HEK293 (cell line): ENCODE measurements around the gene TMEM164.

Experiments used
- CTCF ChIA-PET: fragments of 350-600 bp; formaldehyde crosslinking; extraction: SDS; loops from one replicate; lab custom pipeline; 2021; ENCODE audit warnings: antibody characterized with exemption; lab: Yijun Ruan, JAX
- POLR2A ChIA-PET: fragments of 300-600 bp; formaldehyde crosslinking; extraction: SDS; loops from one replicate; lab custom pipeline; 2020; ENCODE audit warnings: antibody characterized with exemption, inconsistent platforms; lab: Yijun Ruan, JAX
- H3K27ac ChIP-seq: fragments of 200-500 bp; sonication (Bioruptor generic); 2 replicates; pipeline ENCODE4 v1.5.1; 2014; ENCODE audit warnings: low read depth, low read length, control low read depth, inconsistent platforms; ENCODE audit errors: extremely low read depth
- H3K36me3 ChIP-seq, 2 experiments: fragments of 200-500 bp in 1 of 2; sonication (Bioruptor generic) in 1 of 2; 1 replicate in 1 of 2; 2 replicates in 1 of 2; pipeline ENCODE4 v1.5.1; 2014 to 2017; ENCODE audit warnings: inconsistent platforms in 2 of 2, low read length in 2 of 2; ENCODE audit not compliant: control insufficient read depth in 2 of 2, insufficient read depth in 1 of 2
- H3K4me1 ChIP-seq: fragments of 200-500 bp; sonication (Bioruptor generic); 2 replicates; pipeline ENCODE4 v1.5.1; 2014; ENCODE audit warnings: mild to moderate bottlenecking, low read length, inconsistent platforms; ENCODE audit not compliant: control insufficient read depth, insufficient read depth
- H3K4me3 ChIP-seq: 2 replicates; pipeline ENCODE4 v1.5.1; 2011; ENCODE audit warnings: low read depth, mild to moderate bottlenecking, control low read depth, low read length, moderate library complexity
- H3K9me3 ChIP-seq: fragments of 200-500 bp; sonication (Bioruptor generic); 2 replicates; pipeline ENCODE4 v1.5.1; 2014; ENCODE audit warnings: low read depth, low read length, inconsistent platforms; ENCODE audit not compliant: control insufficient read depth, insufficient read depth
- HOXC10 ChIP-seq: sonication (generic); formaldehyde crosslinking; IDR thresholded peaks from 2 replicates; pipeline ENCODE4 v1.8.1; 2023; ENCODE audit warnings: mild to moderate bottlenecking, missing genetic modification reagents
- SP3 ChIP-seq: fragments of 450-650 bp; formaldehyde crosslinking; IDR thresholded peaks from 2 replicates; pipeline ENCODE4 v1.5.1; 2016; ENCODE audit warnings: missing biosample characterization, missing genetic modification characterization
- ZFHX2 ChIP-seq: fragments of 450-650 bp; formaldehyde crosslinking; conservative IDR thresholded peaks from 2 replicates; pipeline ENCODE4 v1.5.1; 2016; ENCODE audit warnings: missing biosample characterization, missing genetic modification characterization
- ZNF521 ChIP-seq: fragments of 450-650 bp; formaldehyde crosslinking; IDR thresholded peaks from 2 replicates; pipeline ENCODE4 v1.5.1; 2017; ENCODE audit warnings: missing biosample characterization, mild to moderate bottlenecking, missing genetic modification characterization
- ZNF529 ChIP-seq: fragments of 450-650 bp; formaldehyde crosslinking; IDR thresholded peaks from 2 replicates; pipeline ENCODE4 v1.5.1; 2017; ENCODE audit warnings: missing genetic modification characterization, missing biosample characterization; ENCODE audit not compliant: insufficient replicate concordance
- ZNF555 ChIP-seq: fragments of 450-650 bp; formaldehyde crosslinking; conservative IDR thresholded peaks from 2 replicates; pipeline ENCODE4 v1.5.1; 2017; ENCODE audit warnings: missing biosample characterization, mild to moderate bottlenecking, missing genetic modification characterization, inconsistent platforms
- ZNF558 ChIP-seq: fragments of 450-650 bp; formaldehyde crosslinking; IDR thresholded peaks from 2 replicates; pipeline ENCODE4 v1.5.1; 2016; ENCODE audit warnings: missing biosample characterization, missing genetic modification characterization
- ZNF664 ChIP-seq: fragments of 450-650 bp; formaldehyde crosslinking; IDR thresholded peaks from 2 replicates; pipeline ENCODE4 v1.5.1; 2016; ENCODE audit warnings: missing biosample characterization, missing genetic modification characterization
- ZNF747 ChIP-seq: fragments of 450-650 bp; formaldehyde crosslinking; IDR thresholded peaks from 2 replicates; pipeline ENCODE4 v1.5.1; 2016; ENCODE audit warnings: missing biosample characterization, missing genetic modification characterization
- ZNF843 ChIP-seq: fragments of 450-650 bp; formaldehyde crosslinking; IDR thresholded peaks from 2 replicates; pipeline ENCODE4 v1.5.1; 2016; ENCODE audit warnings: missing biosample characterization, missing genetic modification characterization
- TF ChIP-seq, protein P1 (sequence below): fragments of 450-650 bp; formaldehyde crosslinking; IDR thresholded peaks from 2 replicates; pipeline ENCODE4 v1.5.1; 2016; ENCODE audit warnings: missing biosample characterization, missing genetic modification characterization
- TF ChIP-seq, protein P2 (sequence below): fragments of 450-650 bp; formaldehyde crosslinking; conservative IDR thresholded peaks from 2 replicates; pipeline ENCODE4 v1.5.1; 2016; ENCODE audit warnings: low read depth, missing biosample characterization, missing genetic modification characterization
- TF ChIP-seq, protein P3 (sequence below): fragments of 450-650 bp; formaldehyde crosslinking; IDR thresholded peaks from 2 replicates; pipeline ENCODE4 v1.5.1; 2016; ENCODE audit warnings: missing biosample characterization, missing genetic modification characterization
- TF ChIP-seq, protein P4 (sequence below): fragments of 450-650 bp; formaldehyde crosslinking; IDR thresholded peaks from 2 replicates; pipeline ENCODE4 v1.5.1; 2017; ENCODE audit warnings: missing biosample characterization, missing genetic modification characterization
- TF ChIP-seq, protein P5 (sequence below): fragments of 450-650 bp; formaldehyde crosslinking; IDR thresholded peaks from 2 replicates; pipeline ENCODE4 v1.5.1; 2016; ENCODE audit warnings: missing biosample characterization, missing genetic modification characterization, borderline replicate concordance
- TF ChIP-seq, protein P6 (sequence below): fragments of 450-650 bp; formaldehyde crosslinking; IDR thresholded peaks from 2 replicates; pipeline ENCODE4 v1.5.1; 2017; ENCODE audit warnings: missing biosample characterization, missing genetic modification characterization
- TF ChIP-seq, protein P7 (sequence below): fragments of 450-650 bp; formaldehyde crosslinking; IDR thresholded peaks from 2 replicates; pipeline ENCODE4; 2016; ENCODE audit warnings: missing biosample characterization, missing genetic modification characterization
- TF ChIP-seq, protein P8 (sequence below): fragments of 450-650 bp; formaldehyde crosslinking; IDR thresholded peaks from 2 replicates; pipeline ENCODE4 v1.5.1; 2016; ENCODE audit warnings: missing biosample characterization, missing genetic modification characterization

Gene TMEM164

DNA sequence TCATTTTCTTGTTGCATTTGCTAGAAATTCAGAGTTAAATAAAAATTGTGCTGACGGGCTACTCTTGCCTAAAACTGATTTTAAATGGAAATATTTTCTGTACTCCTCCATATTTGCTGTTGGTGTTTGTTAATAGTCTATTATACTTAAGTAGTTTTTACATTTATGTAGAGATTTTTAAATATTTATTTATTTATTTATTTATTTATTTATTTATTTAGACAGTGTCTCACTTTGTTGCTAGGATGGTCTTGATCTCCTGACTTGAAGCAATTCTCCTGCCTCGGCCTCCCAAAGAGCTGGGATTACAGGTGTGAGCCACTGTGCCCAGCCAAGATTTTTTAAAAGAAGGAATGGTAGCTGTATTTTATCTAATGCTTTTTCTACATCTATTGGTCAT lies 68.1 kb downstream of the TMEM164 start (continued):
- TF ChIP-seq, protein P1, sequence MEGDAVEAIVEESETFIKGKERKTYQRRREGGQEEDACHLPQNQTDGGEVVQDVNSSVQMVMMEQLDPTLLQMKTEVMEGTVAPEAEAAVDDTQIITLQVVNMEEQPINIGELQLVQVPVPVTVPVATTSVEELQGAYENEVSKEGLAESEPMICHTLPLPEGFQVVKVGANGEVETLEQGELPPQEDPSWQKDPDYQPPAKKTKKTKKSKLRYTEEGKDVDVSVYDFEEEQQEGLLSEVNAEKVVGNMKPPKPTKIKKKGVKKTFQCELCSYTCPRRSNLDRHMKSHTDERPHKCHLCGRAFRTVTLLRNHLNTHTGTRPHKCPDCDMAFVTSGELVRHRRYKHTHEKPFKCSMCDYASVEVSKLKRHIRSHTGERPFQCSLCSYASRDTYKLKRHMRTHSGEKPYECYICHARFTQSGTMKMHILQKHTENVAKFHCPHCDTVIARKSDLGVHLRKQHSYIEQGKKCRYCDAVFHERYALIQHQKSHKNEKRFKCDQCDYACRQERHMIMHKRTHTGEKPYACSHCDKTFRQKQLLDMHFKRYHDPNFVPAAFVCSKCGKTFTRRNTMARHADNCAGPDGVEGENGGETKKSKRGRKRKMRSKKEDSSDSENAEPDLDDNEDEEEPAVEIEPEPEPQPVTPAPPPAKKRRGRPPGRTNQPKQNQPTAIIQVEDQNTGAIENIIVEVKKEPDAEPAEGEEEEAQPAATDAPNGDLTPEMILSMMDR (tag by site-specific recombination), result no peak
- TF ChIP-seq ZNF555 (tag by site-specific recombination) (peak; percentile 88), HOXC10 (CRISPR knock-in tag) (no peak), ZNF529 (tag by site-specific recombination) (no peak), ZNF664 (tag by site-specific recombination) (0 out of 2 replicates have a peak, but pooled peaks have one; percentile 37), ZNF558 (0 out of 2 replicates have a peak, but pooled peaks have one; percentile 21)
- TF ChIP-seq, protein P2, sequence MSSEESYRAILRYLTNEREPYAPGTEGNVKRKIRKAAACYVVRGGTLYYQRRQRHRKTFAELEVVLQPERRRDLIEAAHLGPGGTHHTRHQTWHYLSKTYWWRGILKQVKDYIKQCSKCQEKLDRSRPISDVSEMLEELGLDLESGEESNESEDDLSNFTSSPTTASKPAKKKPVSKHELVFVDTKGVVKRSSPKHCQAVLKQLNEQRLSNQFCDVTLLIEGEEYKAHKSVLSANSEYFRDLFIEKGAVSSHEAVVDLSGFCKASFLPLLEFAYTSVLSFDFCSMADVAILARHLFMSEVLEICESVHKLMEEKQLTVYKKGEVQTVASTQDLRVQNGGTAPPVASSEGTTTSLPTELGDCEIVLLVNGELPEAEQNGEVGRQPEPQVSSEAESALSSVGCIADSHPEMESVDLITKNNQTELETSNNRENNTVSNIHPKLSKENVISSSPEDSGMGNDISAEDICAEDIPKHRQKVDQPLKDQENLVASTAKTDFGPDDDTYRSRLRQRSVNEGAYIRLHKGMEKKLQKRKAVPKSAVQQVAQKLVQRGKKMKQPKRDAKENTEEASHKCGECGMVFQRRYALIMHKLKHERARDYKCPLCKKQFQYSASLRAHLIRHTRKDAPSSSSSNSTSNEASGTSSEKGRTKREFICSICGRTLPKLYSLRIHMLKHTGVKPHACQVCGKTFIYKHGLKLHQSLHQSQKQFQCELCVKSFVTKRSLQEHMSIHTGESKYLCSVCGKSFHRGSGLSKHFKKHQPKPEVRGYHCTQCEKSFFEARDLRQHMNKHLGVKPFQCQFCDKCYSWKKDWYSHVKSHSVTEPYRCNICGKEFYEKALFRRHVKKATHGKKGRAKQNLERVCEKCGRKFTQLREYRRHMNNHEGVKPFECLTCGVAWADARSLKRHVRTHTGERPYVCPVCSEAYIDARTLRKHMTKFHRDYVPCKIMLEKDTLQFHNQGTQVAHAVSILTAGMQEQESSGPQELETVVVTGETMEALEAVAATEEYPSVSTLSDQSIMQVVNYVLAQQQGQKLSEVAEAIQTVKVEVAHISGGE, result peak; percentile 75
- TF ChIP-seq, protein P3, sequence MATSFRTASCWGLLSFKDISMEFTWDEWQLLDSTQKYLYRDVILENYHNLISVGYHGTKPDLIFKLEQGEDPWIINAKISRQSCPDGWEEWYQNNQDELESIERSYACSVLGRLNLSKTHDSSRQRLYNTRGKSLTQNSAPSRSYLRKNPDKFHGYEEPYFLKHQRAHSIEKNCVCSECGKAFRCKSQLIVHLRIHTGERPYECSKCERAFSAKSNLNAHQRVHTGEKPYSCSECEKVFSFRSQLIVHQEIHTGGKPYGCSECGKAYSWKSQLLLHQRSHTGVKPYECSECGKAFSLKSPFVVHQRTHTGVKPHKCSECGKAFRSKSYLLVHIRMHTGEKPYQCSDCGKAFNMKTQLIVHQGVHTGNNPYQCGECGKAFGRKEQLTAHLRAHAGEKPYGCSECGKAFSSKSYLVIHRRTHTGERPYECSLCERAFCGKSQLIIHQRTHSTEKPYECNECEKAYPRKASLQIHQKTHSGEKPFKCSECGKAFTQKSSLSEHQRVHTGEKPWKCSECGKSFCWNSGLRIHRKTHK (tag by site-specific recombination), result no peak

DNA sequence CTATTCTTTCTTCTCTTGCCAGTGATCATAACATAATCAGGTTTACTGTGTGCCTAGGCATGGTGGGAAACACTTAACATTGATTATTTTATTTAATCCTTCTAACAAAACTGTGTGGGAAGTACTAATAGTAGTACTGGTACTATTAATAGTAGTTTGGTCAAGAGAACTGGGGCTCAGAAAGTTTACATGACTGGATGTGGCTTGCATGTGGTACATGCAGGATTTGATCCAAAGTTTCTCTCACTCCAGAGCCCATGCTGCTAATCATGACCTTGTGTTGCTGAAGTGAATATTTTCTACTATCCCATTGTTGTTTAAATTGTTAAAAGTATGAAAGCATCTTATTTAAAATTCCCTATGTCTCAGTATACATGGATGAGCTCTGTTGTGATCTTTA lies 78.4 kb downstream of the TMEM164 start:
- H3K4me3 ChIP-seq, result no peak overlapping the region
- ChIA-PET POLR2A (no interaction called here), CTCF (no interaction called here)
- H3K4me1 ChIP-seq, result no peaks in the 10 kb centered on the region
- no peaks in the 10 kb centered on the region for H3K9me3 ChIP-seq
- no peaks in the 10 kb centered on the region for H3K36me3 ChIP-seq
- H3K27ac ChIP-seq, result no peak overlapping the region
- TF ChIP-seq, protein P4, sequence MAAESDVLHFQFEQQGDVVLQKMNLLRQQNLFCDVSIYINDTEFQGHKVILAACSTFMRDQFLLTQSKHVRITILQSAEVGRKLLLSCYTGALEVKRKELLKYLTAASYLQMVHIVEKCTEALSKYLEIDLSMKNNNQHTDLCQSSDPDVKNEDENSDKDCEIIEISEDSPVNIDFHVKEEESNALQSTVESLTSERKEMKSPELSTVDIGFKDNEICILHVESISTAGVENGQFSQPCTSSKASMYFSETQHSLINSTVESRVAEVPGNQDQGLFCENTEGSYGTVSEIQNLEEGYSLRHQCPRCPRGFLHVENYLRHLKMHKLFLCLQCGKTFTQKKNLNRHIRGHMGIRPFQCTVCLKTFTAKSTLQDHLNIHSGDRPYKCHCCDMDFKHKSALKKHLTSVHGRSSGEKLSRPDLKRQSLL (tag by site-specific recombination), result no peak
- TF ChIP-seq, protein P3 (tag by site-specific recombination), result no peak
- no peak for TF ChIP-seq ZNF529 (tag by site-specific recombination)
- no peak for TF ChIP-seq ZNF843
- TF ChIP-seq, protein P5, sequence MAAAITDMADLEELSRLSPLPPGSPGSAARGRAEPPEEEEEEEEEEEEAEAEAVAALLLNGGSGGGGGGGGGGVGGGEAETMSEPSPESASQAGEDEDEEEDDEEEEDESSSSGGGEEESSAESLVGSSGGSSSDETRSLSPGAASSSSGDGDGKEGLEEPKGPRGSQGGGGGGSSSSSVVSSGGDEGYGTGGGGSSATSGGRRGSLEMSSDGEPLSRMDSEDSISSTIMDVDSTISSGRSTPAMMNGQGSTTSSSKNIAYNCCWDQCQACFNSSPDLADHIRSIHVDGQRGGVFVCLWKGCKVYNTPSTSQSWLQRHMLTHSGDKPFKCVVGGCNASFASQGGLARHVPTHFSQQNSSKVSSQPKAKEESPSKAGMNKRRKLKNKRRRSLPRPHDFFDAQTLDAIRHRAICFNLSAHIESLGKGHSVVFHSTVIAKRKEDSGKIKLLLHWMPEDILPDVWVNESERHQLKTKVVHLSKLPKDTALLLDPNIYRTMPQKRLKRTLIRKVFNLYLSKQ (tag by site-specific recombination), result no peak
- no peak for TF ChIP-seq ZFHX2
- TF ChIP-seq, protein P6, sequence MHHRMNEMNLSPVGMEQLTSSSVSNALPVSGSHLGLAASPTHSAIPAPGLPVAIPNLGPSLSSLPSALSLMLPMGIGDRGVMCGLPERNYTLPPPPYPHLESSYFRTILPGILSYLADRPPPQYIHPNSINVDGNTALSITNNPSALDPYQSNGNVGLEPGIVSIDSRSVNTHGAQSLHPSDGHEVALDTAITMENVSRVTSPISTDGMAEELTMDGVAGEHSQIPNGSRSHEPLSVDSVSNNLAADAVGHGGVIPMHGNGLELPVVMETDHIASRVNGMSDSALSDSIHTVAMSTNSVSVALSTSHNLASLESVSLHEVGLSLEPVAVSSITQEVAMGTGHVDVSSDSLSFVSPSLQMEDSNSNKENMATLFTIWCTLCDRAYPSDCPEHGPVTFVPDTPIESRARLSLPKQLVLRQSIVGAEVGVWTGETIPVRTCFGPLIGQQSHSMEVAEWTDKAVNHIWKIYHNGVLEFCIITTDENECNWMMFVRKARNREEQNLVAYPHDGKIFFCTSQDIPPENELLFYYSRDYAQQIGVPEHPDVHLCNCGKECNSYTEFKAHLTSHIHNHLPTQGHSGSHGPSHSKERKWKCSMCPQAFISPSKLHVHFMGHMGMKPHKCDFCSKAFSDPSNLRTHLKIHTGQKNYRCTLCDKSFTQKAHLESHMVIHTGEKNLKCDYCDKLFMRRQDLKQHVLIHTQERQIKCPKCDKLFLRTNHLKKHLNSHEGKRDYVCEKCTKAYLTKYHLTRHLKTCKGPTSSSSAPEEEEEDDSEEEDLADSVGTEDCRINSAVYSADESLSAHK (tag by site-specific recombination), result no peak
- TF ChIP-seq, protein P7, sequence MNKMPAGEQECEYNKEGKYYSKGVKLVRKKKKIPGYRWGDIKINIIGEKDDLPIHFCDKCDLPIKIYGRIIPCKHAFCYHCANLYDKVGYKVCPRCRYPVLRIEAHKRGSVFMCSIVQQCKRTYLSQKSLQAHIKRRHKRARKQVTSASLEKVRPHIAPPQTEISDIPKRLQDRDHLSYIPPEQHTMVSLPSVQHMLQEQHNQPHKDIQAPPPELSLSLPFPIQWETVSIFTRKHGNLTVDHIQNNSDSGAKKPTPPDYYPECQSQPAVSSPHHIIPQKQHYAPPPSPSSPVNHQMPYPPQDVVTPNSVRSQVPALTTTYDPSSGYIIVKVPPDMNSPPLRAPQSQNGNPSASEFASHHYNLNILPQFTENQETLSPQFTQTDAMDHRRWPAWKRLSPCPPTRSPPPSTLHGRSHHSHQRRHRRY, result no peak
- no peak for TF ChIP-seq ZNF521 (tag by site-specific recombination)
- no peak for TF ChIP-seq ZNF747
- no peak for TF ChIP-seq SP3 (tag by site-specific recombination)
- TF ChIP-seq, protein P8, sequence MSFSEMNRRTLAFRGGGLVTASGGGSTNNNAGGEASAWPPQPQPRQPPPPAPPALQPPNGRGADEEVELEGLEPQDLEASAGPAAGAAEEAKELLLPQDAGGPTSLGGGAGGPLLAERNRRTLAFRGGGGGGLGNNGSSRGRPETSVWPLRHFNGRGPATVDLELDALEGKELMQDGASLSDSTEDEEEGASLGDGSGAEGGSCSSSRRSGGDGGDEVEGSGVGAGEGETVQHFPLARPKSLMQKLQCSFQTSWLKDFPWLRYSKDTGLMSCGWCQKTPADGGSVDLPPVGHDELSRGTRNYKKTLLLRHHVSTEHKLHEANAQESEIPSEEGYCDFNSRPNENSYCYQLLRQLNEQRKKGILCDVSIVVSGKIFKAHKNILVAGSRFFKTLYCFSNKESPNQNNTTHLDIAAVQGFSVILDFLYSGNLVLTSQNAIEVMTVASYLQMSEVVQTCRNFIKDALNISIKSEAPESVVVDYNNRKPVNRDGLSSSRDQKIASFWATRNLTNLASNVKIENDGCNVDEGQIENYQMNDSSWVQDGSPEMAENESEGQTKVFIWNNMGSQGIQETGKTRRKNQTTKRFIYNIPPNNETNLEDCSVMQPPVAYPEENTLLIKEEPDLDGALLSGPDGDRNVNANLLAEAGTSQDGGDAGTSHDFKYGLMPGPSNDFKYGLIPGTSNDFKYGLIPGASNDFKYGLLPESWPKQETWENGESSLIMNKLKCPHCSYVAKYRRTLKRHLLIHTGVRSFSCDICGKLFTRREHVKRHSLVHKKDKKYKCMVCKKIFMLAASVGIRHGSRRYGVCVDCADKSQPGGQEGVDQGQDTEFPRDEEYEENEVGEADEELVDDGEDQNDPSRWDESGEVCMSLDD, result no peak
